HEK293 (cell line): ENCODE results near the gene CCDC167.

Experiments
- CTCF ChIA-PET: fragments of 350-600 bp; formaldehyde crosslinking; extraction: SDS; loops from one replicate; lab custom pipeline; 2021; ENCODE audit warnings: antibody characterized with exemption; lab: Yijun Ruan, JAX
- POLR2A ChIA-PET: fragments of 300-600 bp; formaldehyde crosslinking; extraction: SDS; loops from one replicate; lab custom pipeline; 2020; ENCODE audit warnings: antibody characterized with exemption, inconsistent platforms; lab: Yijun Ruan, JAX
- H3K27ac ChIP-seq: fragments of 200-500 bp; sonication (Bioruptor generic); 2 replicates; pipeline ENCODE4 v1.5.1; 2014; ENCODE audit warnings: low read depth, low read length, control low read depth, inconsistent platforms; ENCODE audit errors: extremely low read depth
- H3K36me3 ChIP-seq, 2 experiments: fragments of 200-500 bp in 1 of 2; sonication (Bioruptor generic) in 1 of 2; 1 replicate in 1 of 2; 2 replicates in 1 of 2; pipeline ENCODE4 v1.5.1; 2014 to 2017; ENCODE audit warnings: inconsistent platforms in 2 of 2, low read length in 2 of 2; ENCODE audit not compliant: control insufficient read depth in 2 of 2, insufficient read depth in 1 of 2
- H3K4me1 ChIP-seq: fragments of 200-500 bp; sonication (Bioruptor generic); 2 replicates; pipeline ENCODE4 v1.5.1; 2014; ENCODE audit warnings: mild to moderate bottlenecking, low read length, inconsistent platforms; ENCODE audit not compliant: control insufficient read depth, insufficient read depth
- H3K4me3 ChIP-seq: 2 replicates; pipeline ENCODE4 v1.5.1; 2011; ENCODE audit warnings: low read depth, mild to moderate bottlenecking, control low read depth, low read length, moderate library complexity
- H3K9me3 ChIP-seq: fragments of 200-500 bp; sonication (Bioruptor generic); 2 replicates; pipeline ENCODE4 v1.5.1; 2014; ENCODE audit warnings: low read depth, low read length, inconsistent platforms; ENCODE audit not compliant: control insufficient read depth, insufficient read depth
- KLF1 ChIP-seq: fragments of 450-650 bp; formaldehyde crosslinking; IDR thresholded peaks from 2 replicates; pipeline ENCODE4 v1.5.1; 2016; ENCODE audit warnings: missing biosample characterization, missing genetic modification characterization
- WT1 ChIP-seq: fragments of 450-650 bp; formaldehyde crosslinking; IDR thresholded peaks from 2 replicates; pipeline ENCODE4 v1.5.1; 2016; ENCODE audit warnings: missing biosample characterization, missing genetic modification characterization
- ZEB2 ChIP-seq: fragments of 450-650 bp; formaldehyde crosslinking; IDR thresholded peaks from 2 replicates; pipeline ENCODE4 v1.5.1; 2016; ENCODE audit warnings: missing biosample characterization, missing genetic modification characterization
- ZNF138 ChIP-seq: fragments of 450-650 bp; formaldehyde crosslinking; IDR thresholded peaks from 2 replicates; pipeline ENCODE4 v1.5.1; 2016; ENCODE audit warnings: missing biosample characterization, missing genetic modification characterization, borderline replicate concordance
- ZNF155 ChIP-seq: fragments of 450-650 bp; formaldehyde crosslinking; IDR thresholded peaks from 2 replicates; pipeline ENCODE4 v1.5.1; 2016; ENCODE audit warnings: missing biosample characterization, missing genetic modification characterization
- ZNF23 ChIP-seq: fragments of 450-650 bp; formaldehyde crosslinking; IDR thresholded peaks from 2 replicates; pipeline ENCODE4 v1.5.1; 2016; ENCODE audit warnings: missing biosample characterization, missing genetic modification characterization, borderline replicate concordance
- ZNF311 ChIP-seq: fragments of 450-650 bp; formaldehyde crosslinking; IDR thresholded peaks from 2 replicates; pipeline ENCODE4 v1.5.1; 2017; ENCODE audit warnings: missing biosample characterization, missing genetic modification characterization, borderline replicate concordance
- ZNF426 ChIP-seq: fragments of 450-650 bp; formaldehyde crosslinking; IDR thresholded peaks from 2 replicates; pipeline ENCODE4 v1.5.1; 2017; ENCODE audit warnings: missing biosample characterization, missing genetic modification characterization, mild to moderate bottlenecking, inconsistent platforms, moderate library complexity
- ZNF585B ChIP-seq: fragments of 450-650 bp; formaldehyde crosslinking; IDR thresholded peaks from 2 replicates; pipeline ENCODE4 v1.5.1; 2016; ENCODE audit warnings: missing biosample characterization, missing genetic modification characterization
- ZNF843 ChIP-seq: fragments of 450-650 bp; formaldehyde crosslinking; IDR thresholded peaks from 2 replicates; pipeline ENCODE4 v1.5.1; 2016; ENCODE audit warnings: missing biosample characterization, missing genetic modification characterization
- TF ChIP-seq, protein P1 (sequence below): fragments of 450-650 bp; IDR thresholded peaks from 2 replicates; pipeline ENCODE4 v1.5.1; 2018; ENCODE audit warnings: missing biosample characterization, missing genetic modification characterization
- TF ChIP-seq, protein P2 (sequence below): fragments of 450-650 bp; formaldehyde crosslinking; IDR thresholded peaks from 2 replicates; pipeline ENCODE4 v1.5.1; 2016; ENCODE audit warnings: missing biosample characterization, missing genetic modification characterization
- TF ChIP-seq, protein P3 (sequence below): fragments of 450-650 bp; formaldehyde crosslinking; IDR thresholded peaks from 2 replicates; pipeline ENCODE4 v1.5.1; 2016; ENCODE audit warnings: missing biosample characterization, missing genetic modification characterization
- TF ChIP-seq, protein P4 (sequence below): fragments of 450-650 bp; formaldehyde crosslinking; IDR thresholded peaks from 2 replicates; pipeline ENCODE4; 2016; ENCODE audit warnings: missing biosample characterization, missing genetic modification characterization

CCDC167 gene

DNA sequence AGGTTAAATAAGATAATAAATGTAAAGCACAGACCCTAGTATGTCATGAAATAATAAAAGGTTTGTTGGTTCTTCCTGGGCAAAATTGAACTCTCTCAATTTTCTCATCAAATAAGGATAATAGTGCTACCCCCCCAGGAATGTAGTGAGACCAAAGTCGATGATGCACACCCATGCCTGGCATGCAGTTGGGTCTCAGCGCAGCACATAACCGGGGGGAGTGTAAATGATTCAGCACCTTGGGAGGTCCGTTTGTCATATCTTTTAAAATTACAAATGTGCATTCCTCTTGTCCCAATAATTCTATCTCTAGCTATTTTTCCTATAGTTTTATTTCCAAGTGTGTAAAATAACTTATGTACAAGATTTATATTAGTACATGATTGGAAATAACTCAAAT is 31.3 kb upstream of the CCDC167 start (continued):
- TF ChIP-seq, protein P1, sequence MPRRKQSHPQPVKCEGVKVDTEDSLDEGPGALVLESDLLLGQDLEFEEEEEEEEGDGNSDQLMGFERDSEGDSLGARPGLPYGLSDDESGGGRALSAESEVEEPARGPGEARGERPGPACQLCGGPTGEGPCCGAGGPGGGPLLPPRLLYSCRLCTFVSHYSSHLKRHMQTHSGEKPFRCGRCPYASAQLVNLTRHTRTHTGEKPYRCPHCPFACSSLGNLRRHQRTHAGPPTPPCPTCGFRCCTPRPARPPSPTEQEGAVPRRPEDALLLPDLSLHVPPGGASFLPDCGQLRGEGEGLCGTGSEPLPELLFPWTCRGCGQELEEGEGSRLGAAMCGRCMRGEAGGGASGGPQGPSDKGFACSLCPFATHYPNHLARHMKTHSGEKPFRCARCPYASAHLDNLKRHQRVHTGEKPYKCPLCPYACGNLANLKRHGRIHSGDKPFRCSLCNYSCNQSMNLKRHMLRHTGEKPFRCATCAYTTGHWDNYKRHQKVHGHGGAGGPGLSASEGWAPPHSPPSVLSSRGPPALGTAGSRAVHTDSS (tag by site-specific recombination): no peak
- TF ChIP-seq ZNF585B (tag by site-specific recombination): no peak
- TF ChIP-seq WT1 (tag by site-specific recombination): no peak
- TF ChIP-seq ZNF311 (tag by site-specific recombination): no peak
- TF ChIP-seq ZNF155: no peak
- no peak for TF ChIP-seq ZNF23 (tag by site-specific recombination)
- no peak for TF ChIP-seq ZEB2 (tag by site-specific recombination)
- TF ChIP-seq, protein P2, sequence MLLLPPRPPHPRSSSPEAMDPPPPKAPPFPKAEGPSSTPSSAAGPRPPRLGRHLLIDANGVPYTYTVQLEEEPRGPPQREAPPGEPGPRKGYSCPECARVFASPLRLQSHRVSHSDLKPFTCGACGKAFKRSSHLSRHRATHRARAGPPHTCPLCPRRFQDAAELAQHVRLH (tag by site-specific recombination): no peak
- TF ChIP-seq, protein P3, sequence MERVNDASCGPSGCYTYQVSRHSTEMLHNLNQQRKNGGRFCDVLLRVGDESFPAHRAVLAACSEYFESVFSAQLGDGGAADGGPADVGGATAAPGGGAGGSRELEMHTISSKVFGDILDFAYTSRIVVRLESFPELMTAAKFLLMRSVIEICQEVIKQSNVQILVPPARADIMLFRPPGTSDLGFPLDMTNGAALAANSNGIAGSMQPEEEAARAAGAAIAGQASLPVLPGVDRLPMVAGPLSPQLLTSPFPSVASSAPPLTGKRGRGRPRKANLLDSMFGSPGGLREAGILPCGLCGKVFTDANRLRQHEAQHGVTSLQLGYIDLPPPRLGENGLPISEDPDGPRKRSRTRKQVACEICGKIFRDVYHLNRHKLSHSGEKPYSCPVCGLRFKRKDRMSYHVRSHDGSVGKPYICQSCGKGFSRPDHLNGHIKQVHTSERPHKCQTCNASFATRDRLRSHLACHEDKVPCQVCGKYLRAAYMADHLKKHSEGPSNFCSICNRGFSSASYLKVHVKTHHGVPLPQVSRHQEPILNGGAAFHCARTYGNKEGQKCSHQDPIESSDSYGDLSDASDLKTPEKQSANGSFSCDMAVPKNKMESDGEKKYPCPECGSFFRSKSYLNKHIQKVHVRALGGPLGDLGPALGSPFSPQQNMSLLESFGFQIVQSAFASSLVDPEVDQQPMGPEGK (tag by site-specific recombination): no peak
- no peak for TF ChIP-seq ZNF426 (tag by site-specific recombination)

DNA sequence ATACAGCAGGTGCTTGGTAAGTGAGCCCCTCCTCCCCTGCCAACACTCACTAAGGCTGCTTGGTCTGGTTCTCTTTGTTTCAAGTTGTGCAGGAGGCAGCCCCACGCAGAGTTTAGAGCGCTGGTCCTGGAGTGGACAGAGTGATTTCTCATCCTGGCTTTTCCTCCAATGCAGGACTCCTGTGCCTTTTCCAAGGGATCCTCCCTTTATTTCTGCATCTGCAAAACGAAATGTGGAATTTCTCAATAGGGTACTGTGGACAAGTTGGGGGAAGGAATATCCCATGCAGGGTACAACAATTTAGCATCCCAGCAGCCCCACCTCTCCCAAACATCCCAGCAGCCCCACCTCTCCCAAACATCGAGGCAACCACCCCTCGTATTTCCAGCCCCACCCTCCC is 30.6 kb upstream of the CCDC167 start:
- CTCF ChIA-PET: no interaction called here
- POLR2A ChIA-PET: no interaction called here
- H3K4me1 ChIP-seq: no peaks in the 10 kb centered on the region

DNA sequence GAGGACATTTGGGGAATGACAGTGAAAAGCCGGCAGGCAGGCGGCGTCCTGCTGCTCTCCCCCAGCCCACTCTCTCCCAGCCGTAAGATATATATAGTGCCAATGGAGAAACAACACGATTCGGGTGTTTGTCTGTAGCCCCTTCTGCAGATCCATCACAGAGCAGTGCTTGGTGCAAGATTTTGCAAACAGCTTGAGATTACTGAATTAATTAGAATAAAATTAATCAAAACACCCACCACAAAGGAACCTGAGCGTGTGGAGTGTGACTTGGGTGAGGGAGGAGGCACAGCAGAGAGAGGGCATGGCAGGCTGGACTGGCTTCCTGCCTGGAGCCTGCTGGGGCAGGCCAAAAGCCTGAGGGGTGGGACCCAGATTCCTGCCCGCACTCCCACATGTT is 28.8 kb upstream of the CCDC167 start:
- Histone ChIP-seq H3K27ac (no peak overlapping the region), H3K9me3 (no peaks in the 10 kb centered on the region), H3K4me1 (no peaks in the 10 kb centered on the region), H3K4me3 (no peak overlapping the region), H3K36me3 (no peaks in the 10 kb centered on the region)
- ChIA-PET POLR2A (no interaction called here), CTCF (interaction anchor here (0.6 to 2.0 kb wide), 5 partner anchors 9 to 177 kb away, joined by 3 to 10 read pairs (median 3); no protein-coding TSS in a partner anchor)
- TF ChIP-seq ZNF843: no peak
- TF ChIP-seq, protein P4, sequence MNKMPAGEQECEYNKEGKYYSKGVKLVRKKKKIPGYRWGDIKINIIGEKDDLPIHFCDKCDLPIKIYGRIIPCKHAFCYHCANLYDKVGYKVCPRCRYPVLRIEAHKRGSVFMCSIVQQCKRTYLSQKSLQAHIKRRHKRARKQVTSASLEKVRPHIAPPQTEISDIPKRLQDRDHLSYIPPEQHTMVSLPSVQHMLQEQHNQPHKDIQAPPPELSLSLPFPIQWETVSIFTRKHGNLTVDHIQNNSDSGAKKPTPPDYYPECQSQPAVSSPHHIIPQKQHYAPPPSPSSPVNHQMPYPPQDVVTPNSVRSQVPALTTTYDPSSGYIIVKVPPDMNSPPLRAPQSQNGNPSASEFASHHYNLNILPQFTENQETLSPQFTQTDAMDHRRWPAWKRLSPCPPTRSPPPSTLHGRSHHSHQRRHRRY (tag by site-specific recombination): no peak
- TF ChIP-seq, all 188 proteins: peak for 0

More for the DNA sequence above, 30.6 kb upstream of the CCDC167 start:
- no peak overlapping the region for H3K4me3 ChIP-seq
- H3K9me3 ChIP-seq: no peaks in the 10 kb centered on the region
- TF ChIP-seq KLF1 (tag by site-specific recombination) (peak; percentile 82), ZNF138 (no peak)
- H3K27ac ChIP-seq: no peak overlapping the region
- no peaks in the 10 kb centered on the region for H3K36me3 ChIP-seq
